Endodermal cell (in vitro differentiated cells): Measurements from ENCODE around the gene TTLL11. TPM values are rescaled to one million over a fixed set of nuclear protein-coding genes. Genes with fewer than 3 reads are reported as not detected.

Experiments
- DNase-seq: peaks from one replicate; pipeline ENCODE4 v3.0.0-alpha.2; 2017
- H3K27ac ChIP-seq: 2 replicates; pipeline ENCODE4 v1.5.1; 2013; ENCODE audit warnings: mild to moderate bottlenecking, low read depth, low read length, moderate library complexity
- H3K27me3 ChIP-seq: 2 replicates; pipeline ENCODE4 v1.6.1; 2013; ENCODE audit warnings: mild to moderate bottlenecking, low read length, moderate library complexity; ENCODE audit not compliant: insufficient read depth, control insufficient read depth, poor library complexity, severe bottlenecking
- H3K36me3 ChIP-seq: 2 replicates; pipeline ENCODE4 v1.7.0; 2013; ENCODE audit warnings: mild to moderate bottlenecking, low read length, moderate library complexity; ENCODE audit not compliant: control insufficient read depth, insufficient read depth
- H3K4me1 ChIP-seq: one replicate; pipeline ENCODE4 v1.7.0; 2013; ENCODE audit warnings: low read length; ENCODE audit not compliant: control insufficient read depth, insufficient read depth
- H3K4me3 ChIP-seq: 2 replicates; pipeline ENCODE4 v1.5.1; 2013; ENCODE audit warnings: mild to moderate bottlenecking, low read length, moderate library complexity
- H3K9ac ChIP-seq: 2 replicates; pipeline ENCODE4 v1.6.1; 2013; ENCODE audit warnings: mild to moderate bottlenecking, low read length, moderate library complexity; ENCODE audit not compliant: poor library complexity, severe bottlenecking; ENCODE audit errors: extremely low read depth
- H3K9me3 ChIP-seq: 2 replicates; pipeline ENCODE4 v1.6.1; 2013; ENCODE audit warnings: mild to moderate bottlenecking, low read length, moderate library complexity; ENCODE audit not compliant: control insufficient read depth
- H3K27ac Mint-ChIP-seq: 2 replicates; pipeline ENCODE4 v1.8.0; 2020; ENCODE audit warnings: mixed read lengths
- H3K27me3 Mint-ChIP-seq: 2 replicates; pipeline ENCODE4 v1.8.0; 2021; ENCODE audit warnings: mild to moderate bottlenecking, mixed read lengths; ENCODE audit not compliant: insufficient read depth
- H3K36me3 Mint-ChIP-seq: 2 replicates; pipeline ENCODE4 v1.8.0; 2020; ENCODE audit warnings: low read depth, mixed read lengths
- H3K4me1 Mint-ChIP-seq: 2 replicates; pipeline ENCODE4 v1.8.0; 2020; ENCODE audit warnings: mixed read lengths
- H3K4me3 Mint-ChIP-seq: 2 replicates; pipeline ENCODE4 v1.8.0; 2020; ENCODE audit warnings: mild to moderate bottlenecking, moderate library complexity, mixed read lengths
- H3K9me3 Mint-ChIP-seq: 2 replicates; pipeline ENCODE4 v1.8.0; 2020; ENCODE audit warnings: mild to moderate bottlenecking, mixed read lengths
- CTCF ChIP-seq: fragments of 200-600 bp; sonication (generic); conservative IDR thresholded peaks from 2 replicates; pipeline ENCODE4 v1.5.0; 2021; ENCODE audit warnings: antibody characterized with exemption, mild to moderate bottlenecking
- WGBS, 2 experiments: methylation state at CpG; one replicate each; pipeline versions ENCODE4 v1.1.5 to v1.1.7; 2013; ENCODE audit warnings: missing lambda C conversion rate in 2 of 2, mixed read lengths in 1 of 2; ENCODE audit not compliant: insufficient coverage in 1 of 2, insufficient read length in 1 of 2; 5-methylcytosine and 5-hydroxymethylcytosine counted together
- total RNA-seq, 2 donors: library from RNA; stranded (reverse); fragmentation: NEBNext Ultra II Directional in 1 of 2; extraction: Animal tissue kit (Norgen Biotek cat#: 25700) in 1 of 2; gene quantifications; 2 replicates in 1 of 2; 3 replicates in 1 of 2; pipeline ENCODE4 v1.2.1, GENCODE V29; 2021

TTLL11 gene
- total RNA-seq, 2 donors from 2014 or later, result 0.68 TPM; not detected in 1

- H3K27ac Mint-ChIP-seq, result no peak overlapping the region
- no peaks in the 10 kb centered on the region for H3K36me3 Mint-ChIP-seq
- Histone ChIP-seq H3K36me3 (no peaks in the 10 kb centered on the region), H3K27ac (no peak overlapping the region), H3K9ac (no peak overlapping the region), H3K4me3 (no peak overlapping the region), H3K27me3 (peaks cover 6% of the 10 kb centered on the region), H3K9me3 (no peaks in the 10 kb centered on the region), H3K4me1 (no peaks in the 10 kb centered on the region)
- H3K9me3 Mint-ChIP-seq, result no peaks in the 10 kb centered on the region
- no peak for TF ChIP-seq CTCF
- no peak for DNase-seq
- no peaks in the 10 kb centered on the region for H3K4me1 Mint-ChIP-seq
- H3K27me3 Mint-ChIP-seq, result no peaks in the 10 kb centered on the region
- no peak overlapping the region for H3K4me3 Mint-ChIP-seq
- WGBS, 2 experiments, result 95 to 100% methylated on average over 6 to 7 of the region's 7 CpGs
Observed at GRCh38 chr9:122050167-122050566, 42.9 kb downstream of the TTLL11 start.

- H3K9me3 Mint-ChIP-seq, result no peaks in the 10 kb centered on the region
- no peaks in the 10 kb centered on the region for H3K4me1 Mint-ChIP-seq
- H3K4me3 Mint-ChIP-seq, result no peak overlapping the region
- Histone ChIP-seq H3K4me3 (no peak overlapping the region), H3K4me1 (no peaks in the 10 kb centered on the region), H3K36me3 (no peaks in the 10 kb centered on the region), H3K9me3 (no peaks in the 10 kb centered on the region), H3K9ac (no peak overlapping the region), H3K27me3 (no peaks in the 10 kb centered on the region), H3K27ac (no peak overlapping the region)
- no peak for DNase-seq
- no peak overlapping the region for H3K27ac Mint-ChIP-seq
- no peaks in the 10 kb centered on the region for H3K27me3 Mint-ChIP-seq
- no peaks in the 10 kb centered on the region for H3K36me3 Mint-ChIP-seq
- no peak for TF ChIP-seq CTCF
- WGBS, 2 experiments, result 80 to 90% methylated on average over 6 to 7 of the region's 7 CpGs
Observed at GRCh38 chr9:122042056-122042455, 51.1 kb downstream of the TTLL11 start.

GRCh38 chr9:122040561-122041242 lies 52.4 kb downstream of the TTLL11 start:
- no peak overlapping the region for H3K27ac Mint-ChIP-seq
- H3K9me3 ChIP-seq, result no peaks in the 10 kb centered on the region
- no peak overlapping the region for H3K27ac ChIP-seq
- no peaks in the 10 kb centered on the region for H3K4me1 ChIP-seq
- H3K27me3 ChIP-seq, result no peaks in the 10 kb centered on the region
- no peak for DNase-seq
- no peaks in the 10 kb centered on the region for H3K36me3 ChIP-seq
- no peak overlapping the region for H3K4me3 Mint-ChIP-seq
- no peak for TF ChIP-seq CTCF
- H3K4me1 Mint-ChIP-seq, result no peaks in the 10 kb centered on the region
- 89% methylated on average over 1 of the region's 1 CpG; no CpG with 5 or more reads in 1 of the 2 experiments for WGBS, 2 experiments
- no peak overlapping the region for H3K9ac ChIP-seq
- H3K27me3 Mint-ChIP-seq, result no peaks in the 10 kb centered on the region
- no peaks in the 10 kb centered on the region for H3K36me3 Mint-ChIP-seq
- H3K4me3 ChIP-seq, result no peak overlapping the region
- H3K9me3 Mint-ChIP-seq, result no peaks in the 10 kb centered on the region
